ENCODE measurements around the gene MGME1. TPM values are rescaled to one million over a fixed set of nuclear protein-coding genes. Genes with fewer than 3 reads are reported as not detected.

The MGME1 gene
- total RNA-seq, 1 experiment from 2014 or later = 56.0 TPM

- TF ChIP-seq MAX (CRISPR knock-in tag; IDR thresholded peaks at IDR 0.05) (no peak), IRF1 (CRISPR knock-in tag; IDR thresholded peaks at IDR 0.05) (no peak), ELF4 (CRISPR knock-in tag; IDR thresholded peaks at IDR 0.05; ENCODE audit: low read depth) (no peak), ZNF317 (CRISPR knock-in tag; IDR thresholded peaks at IDR 0.05; ENCODE audit: borderline replicate concordance, low read depth) (no peak), ZNF219 (CRISPR knock-in tag; IDR thresholded peaks at IDR 0.05; ENCODE audit: borderline replicate concordance) (no peak), ZNF532 (CRISPR knock-in tag; IDR thresholded peaks at IDR 0.05; ENCODE audit: borderline replicate concordance) (peak; percentile 59; the same call in 1 of the 2 replicates), SP1 (CRISPR knock-in tag; conservative IDR thresholded peaks at IDR 0.05) (no peak), FOXK1 (CRISPR knock-in tag; IDR thresholded peaks at IDR 0.05) (no peak), E2F5 (CRISPR knock-in tag; IDR thresholded peaks at IDR 0.05) (no peak), STAT6 (CRISPR knock-in tag; conservative IDR thresholded peaks at IDR 0.05; ENCODE audit: low read depth) (no peak), PRRX2 (CRISPR knock-in tag; IDR thresholded peaks at IDR 0.05) (peak; percentile 71), SOX15 (CRISPR knock-in tag; IDR thresholded peaks at IDR 0.05) (no peak), PRDM15 (CRISPR knock-in tag; IDR thresholded peaks at IDR 0.05) (no peak), GABPB1 (CRISPR knock-in tag; IDR thresholded peaks at IDR 0.05) (no peak), GTF2I (CRISPR knock-in tag; conservative IDR thresholded peaks at IDR 0.05) (no peak), ZNF281 (CRISPR knock-in tag; IDR thresholded peaks at IDR 0.05) (0 out of 2 replicates have a peak, but pooled peaks have one; percentile 47), RELA (CRISPR knock-in tag; IDR thresholded peaks at IDR 0.05; ENCODE audit: borderline replicate concordance) (no peak), FOXP1 (CRISPR knock-in tag; IDR thresholded peaks at IDR 0.05; ENCODE audit: borderline replicate concordance) (no peak), TP53 (CRISPR knock-in tag; IDR thresholded peaks at IDR 0.05) (0 out of 2 replicates have a peak, but pooled peaks have one; percentile 48), TEAD4 (CRISPR knock-in tag; IDR thresholded peaks at IDR 0.05) (0 out of 2 replicates have a peak, but pooled peaks have one; percentile 19), CREB1 (CRISPR knock-in tag; IDR thresholded peaks at IDR 0.05) (no peak; the same call in 1 of the 2 replicates), HMGXB4 (CRISPR knock-in tag; IDR thresholded peaks at IDR 0.05) (no peak)
These were observed 29.1 kb upstream of the MGME1 start (continued) for GRCh38 chr20:17939622-17940223.
